ENCODE data around the gene S100A2. TPM values are rescaled to one million over a fixed set of nuclear protein-coding genes. Genes with fewer than 3 reads are reported as not detected.

Gene S100A2
- total and polyA plus RNA-seq, 11 donors, result 1.3 to 5.1 (median 2.6) TPM; not detected in 1

- H3K36me3 ChIP-seq, result peaks cover 0 to 9% (median 6%) of the 10 kb centered on the region in 9 donors
- H3K27me3 ChIP-seq, result no peaks in the 10 kb centered on the region
- H3K4me1 ChIP-seq, result peaks cover 6 to 74% (median 36%) of the 10 kb centered on the region in 12 donors
- 37 to 54% (median 43%) methylated on average over 9 to 11 of the region's 11 CpGs for WGBS, 4 donors
- no peaks in the 10 kb centered on the region for H3K9me3 ChIP-seq
- peak overlapping the region; percentile 34 to 97 (median 83) for H3K27ac ChIP-seq
- TF ChIP-seq POLR2A (IDR thresholded peaks at IDR 0.05), result no peak
- TF ChIP-seq CTCF (IDR thresholded peaks at IDR 0.05), result no peak
- no peak for ATAC-seq
- intact Hi-C loops (cut with DNase I), result loop anchor here in 3 of 10 donors (2.0 to 5.0 kb wide), 4 partner anchors 19 to 80 kb away; no protein-coding TSS in a partner anchor
- H3K4me3 ChIP-seq, result peak overlapping the region; percentile 15 to 88 (median 58)
- DNase-seq, result no peak
These were observed 46.6 kb upstream of the S100A2 start for GRCh38 chr1:153612111-153612754.

- no peak for DNase-seq
- no peaks in the 10 kb centered on the region for H3K9me3 ChIP-seq
- H3K4me1 ChIP-seq, result peaks cover 6 to 70% (median 30%) of the 10 kb centered on the region in 12 donors
- no peak for ATAC-seq
- H3K27ac ChIP-seq, result peak overlapping the region in 6 of 12 donors; percentile 34 to 98 (median 84)
- TF ChIP-seq CTCF (IDR thresholded peaks at IDR 0.05), result no peak
- no peak for TF ChIP-seq POLR2A (IDR thresholded peaks at IDR 0.05)
- H3K4me3 ChIP-seq, result peak overlapping the region in 8 of 12 donors; percentile 24 to 88 (median 57)
- no peaks in the 10 kb centered on the region for H3K27me3 ChIP-seq
- intact Hi-C loops (cut with DNase I), result loop anchor here in 3 of 10 donors (5.0 kb wide), 2 partner anchors 39 to 79 kb away; no protein-coding TSS in a partner anchor
- peaks cover 0 to 18% (median 15%) of the 10 kb centered on the region in 9 donors for H3K36me3 ChIP-seq
- WGBS, 4 donors, result 81 to 90% (median 87%) methylated on average over 1 of the region's 1 CpG
These were observed 45.7 kb upstream of the S100A2 start for GRCh38 chr1:153611356-153611755.

GRCh38 chr1:153610811-153611301 is 45.2 kb upstream of the S100A2 start:
- peak in 1 of 4 donors; percentile 2 for ATAC-seq
- no peaks in the 10 kb centered on the region for H3K9me3 ChIP-seq
- peaks cover 6 to 65% (median 25%) of the 10 kb centered on the region in 12 donors for H3K4me1 ChIP-seq
- H3K27me3 ChIP-seq, result no peaks in the 10 kb centered on the region
- no peak for DNase-seq
- no peak for TF ChIP-seq POLR2A (IDR thresholded peaks at IDR 0.05)
- TF ChIP-seq CTCF (IDR thresholded peaks at IDR 0.05), result no peak
- H3K27ac ChIP-seq, result peak overlapping the region; percentile 87 to 99 (median 96)
- H3K36me3 ChIP-seq, result peaks cover 0 to 22% (median 18%) of the 10 kb centered on the region in 9 donors
- peak overlapping the region in 3 of 12 donors; percentile 59 to 88 (median 71) for H3K4me3 ChIP-seq
- WGBS, 4 donors, result 82 to 95% (median 93%) methylated on average over 4 to 7 of the region's 7 CpGs
- intact Hi-C loops (cut with DNase I), result loop anchor here in 3 of 10 donors (5.0 kb wide), 2 partner anchors 39 to 79 kb away; no protein-coding TSS in a partner anchor

- DNase-seq, result no peak
- peaks cover 0 to 27% (median 24%) of the 10 kb centered on the region in 9 donors for H3K36me3 ChIP-seq
- peaks cover 6 to 60% (median 25%) of the 10 kb centered on the region in 12 donors for H3K4me1 ChIP-seq
- no peak overlapping the region for H3K4me3 ChIP-seq
- intact Hi-C loops (cut with DNase I), result loop anchor here in 3 of 10 donors (5.0 kb wide), 2 partner anchors 38 to 78 kb away; no protein-coding TSS in a partner anchor
- H3K27ac ChIP-seq, result peak overlapping the region; percentile 87 to 99 (median 96)
- 54 to 67% (median 61%) methylated on average over 3 to 4 of the region's 4 CpGs for WGBS, 4 donors
- no peaks in the 10 kb centered on the region for H3K9me3 ChIP-seq
- no peaks in the 10 kb centered on the region for H3K27me3 ChIP-seq
- TF ChIP-seq CTCF (IDR thresholded peaks at IDR 0.05) (no peak), POLR2A (IDR thresholded peaks at IDR 0.05) (no peak)
- no peak for ATAC-seq
These were observed 44.7 kb upstream of the S100A2 start for GRCh38 chr1:153610334-153610733.

All from heart left ventricle (tissue), 16 donors.